ENCODE data around the gene TMOD2.
A peak's percentile ranks its signal among the peaks of the same experiment; 100 is the strongest.

Gene TMOD2

DNA sequence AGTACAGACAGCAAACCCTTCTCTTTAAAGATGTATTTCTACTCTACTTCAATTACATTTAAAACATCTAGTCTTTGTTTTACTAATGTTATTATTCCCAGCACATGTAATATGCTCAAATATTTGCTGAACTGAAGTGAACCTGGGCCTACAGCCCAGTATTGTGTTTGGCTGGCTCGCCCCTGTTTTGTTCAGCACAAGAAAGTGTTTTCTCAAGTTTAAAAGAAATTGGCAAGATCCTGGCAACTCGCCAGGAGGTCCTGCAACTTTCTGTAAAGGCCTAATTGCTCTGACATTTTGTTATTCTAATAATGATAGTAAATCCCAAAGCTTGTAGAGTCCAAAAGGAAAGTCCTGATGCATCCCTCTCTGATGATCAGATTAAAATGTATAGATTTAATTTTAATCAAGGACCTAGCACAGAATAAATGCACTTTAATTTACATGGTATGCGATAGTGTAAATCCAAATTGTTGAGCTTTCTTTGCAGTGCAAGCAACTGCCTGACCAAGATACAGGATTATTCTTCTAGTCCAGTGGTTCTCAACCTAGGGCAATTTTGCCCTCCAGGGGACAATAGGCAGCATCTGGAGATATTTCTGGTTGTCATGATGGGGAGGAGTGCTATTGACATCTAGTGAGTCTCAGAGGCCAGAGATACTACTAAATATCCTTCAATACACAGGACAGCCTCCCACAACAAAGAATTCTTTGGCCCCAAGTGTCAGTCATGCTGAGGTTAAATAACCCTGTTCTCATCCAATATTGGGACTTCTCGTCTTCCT lies 42.3 kb downstream of the TMOD2 start:
- TF ChIP-seq, protein P1, sequence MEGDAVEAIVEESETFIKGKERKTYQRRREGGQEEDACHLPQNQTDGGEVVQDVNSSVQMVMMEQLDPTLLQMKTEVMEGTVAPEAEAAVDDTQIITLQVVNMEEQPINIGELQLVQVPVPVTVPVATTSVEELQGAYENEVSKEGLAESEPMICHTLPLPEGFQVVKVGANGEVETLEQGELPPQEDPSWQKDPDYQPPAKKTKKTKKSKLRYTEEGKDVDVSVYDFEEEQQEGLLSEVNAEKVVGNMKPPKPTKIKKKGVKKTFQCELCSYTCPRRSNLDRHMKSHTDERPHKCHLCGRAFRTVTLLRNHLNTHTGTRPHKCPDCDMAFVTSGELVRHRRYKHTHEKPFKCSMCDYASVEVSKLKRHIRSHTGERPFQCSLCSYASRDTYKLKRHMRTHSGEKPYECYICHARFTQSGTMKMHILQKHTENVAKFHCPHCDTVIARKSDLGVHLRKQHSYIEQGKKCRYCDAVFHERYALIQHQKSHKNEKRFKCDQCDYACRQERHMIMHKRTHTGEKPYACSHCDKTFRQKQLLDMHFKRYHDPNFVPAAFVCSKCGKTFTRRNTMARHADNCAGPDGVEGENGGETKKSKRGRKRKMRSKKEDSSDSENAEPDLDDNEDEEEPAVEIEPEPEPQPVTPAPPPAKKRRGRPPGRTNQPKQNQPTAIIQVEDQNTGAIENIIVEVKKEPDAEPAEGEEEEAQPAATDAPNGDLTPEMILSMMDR (IDR thresholded peaks at IDR 0.05; ENCODE audit: low read depth, low read length) = no peak
- DNase-seq (ENCODE audit: extremely low read depth, low read depth) = peak; percentile 71

DNA sequence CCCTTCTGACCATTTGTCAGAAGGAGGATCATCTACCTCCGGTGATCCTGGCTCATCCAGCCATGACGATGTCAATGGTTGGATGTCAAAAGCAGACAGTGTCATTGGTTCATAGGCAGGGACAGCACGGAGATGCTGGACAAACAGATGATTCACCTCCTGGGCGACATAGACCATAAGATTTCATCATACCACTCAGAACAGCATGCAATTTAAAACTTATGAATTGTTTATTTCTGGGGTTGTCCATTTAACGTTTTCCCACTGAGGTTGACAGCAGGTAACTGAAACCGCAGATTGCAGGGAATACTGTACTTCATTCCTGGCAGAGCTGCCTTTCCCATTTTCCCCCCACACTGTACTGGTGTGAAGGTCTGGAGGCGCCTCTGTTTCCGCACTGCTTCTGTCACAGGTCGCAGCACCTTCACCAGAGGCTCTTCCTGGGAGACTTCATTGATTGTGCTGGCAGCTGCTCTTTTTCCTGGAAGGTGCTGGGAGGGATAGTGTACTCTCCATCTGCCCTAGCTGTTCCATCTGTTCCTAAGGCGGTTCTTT lies 45.5 kb downstream of the TMOD2 start:
- no peak for DNase-seq (ENCODE audit: extremely low read depth, low read depth)
- TF ChIP-seq, protein P1 (IDR thresholded peaks at IDR 0.05; ENCODE audit: low read depth, low read length) = no peak

DNA sequence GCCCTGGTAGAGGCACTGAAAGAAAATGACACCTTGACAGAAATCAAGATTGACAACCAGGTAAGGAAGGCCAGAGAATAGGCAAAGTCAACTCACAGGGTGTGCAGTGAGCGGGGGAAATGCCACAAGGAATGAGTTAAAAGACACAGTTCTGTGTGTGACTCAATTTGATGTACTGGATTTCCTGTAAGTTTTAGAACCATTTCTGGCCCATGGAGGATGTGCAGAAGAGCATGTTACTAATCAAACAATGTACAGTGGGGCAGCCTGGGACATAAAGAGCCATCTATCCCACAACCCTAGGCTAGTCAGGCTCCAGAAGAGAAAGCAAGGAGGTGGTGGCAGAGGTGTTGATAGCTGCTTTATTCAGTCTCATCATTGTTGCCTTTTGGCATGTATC lies 46.9 kb downstream of the TMOD2 start:
- no peak for DNase-seq (ENCODE audit: extremely low read depth, low read depth)

DNA sequence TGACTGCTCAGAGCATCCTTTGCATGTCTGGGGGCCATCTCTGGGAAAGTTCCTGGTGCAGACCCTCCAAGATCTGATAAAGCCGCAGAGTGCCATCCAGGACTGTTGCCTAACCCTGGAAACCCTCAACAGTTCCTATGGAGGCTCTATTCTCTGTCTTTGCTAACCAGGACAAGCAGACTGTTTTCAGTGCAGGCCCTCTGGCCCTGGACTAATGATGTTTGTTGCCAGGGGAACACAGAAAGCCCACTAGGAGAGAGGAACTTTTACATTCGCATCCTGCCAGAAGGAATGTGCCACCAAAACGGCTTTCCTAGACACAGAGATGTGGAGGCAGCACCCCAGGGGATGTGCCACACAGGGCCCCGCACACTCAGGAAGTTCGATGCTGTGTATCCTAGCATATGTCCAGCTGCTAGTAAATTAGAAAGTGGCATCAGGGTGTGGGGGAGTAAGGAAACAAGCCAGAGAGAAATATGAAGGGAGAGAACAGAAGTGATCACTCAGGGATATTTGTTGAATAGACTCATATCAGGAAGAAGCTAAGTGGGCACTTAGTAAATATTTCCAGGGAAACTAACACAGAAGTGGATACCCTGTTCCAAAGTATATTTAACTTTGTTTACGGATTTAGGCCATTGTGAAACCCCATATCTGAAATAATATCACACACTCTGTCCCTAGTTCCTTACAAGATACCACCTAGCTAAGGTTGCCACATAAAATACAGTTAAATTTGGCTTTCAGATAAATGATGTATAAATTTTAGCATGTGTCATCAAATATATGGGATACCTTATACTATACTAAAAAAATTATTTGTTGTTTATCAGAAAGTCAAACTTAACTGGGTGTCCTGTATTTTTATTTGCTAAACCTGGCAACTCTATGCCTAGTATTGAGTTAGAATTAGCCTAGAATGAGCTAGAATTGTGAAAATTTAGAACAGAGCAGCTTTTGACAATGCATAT lies 48.2 kb downstream of the TMOD2 start:
- DNase-seq (ENCODE audit: extremely low read depth, low read depth) = no peak
- TF ChIP-seq, protein P1 (IDR thresholded peaks at IDR 0.05; ENCODE audit: low read depth, low read length) = no peak

More for the DNA sequence above, 46.9 kb downstream of the TMOD2 start:
- TF ChIP-seq, protein P1 (IDR thresholded peaks at IDR 0.05; ENCODE audit: low read depth, low read length) = no peak

DNA sequence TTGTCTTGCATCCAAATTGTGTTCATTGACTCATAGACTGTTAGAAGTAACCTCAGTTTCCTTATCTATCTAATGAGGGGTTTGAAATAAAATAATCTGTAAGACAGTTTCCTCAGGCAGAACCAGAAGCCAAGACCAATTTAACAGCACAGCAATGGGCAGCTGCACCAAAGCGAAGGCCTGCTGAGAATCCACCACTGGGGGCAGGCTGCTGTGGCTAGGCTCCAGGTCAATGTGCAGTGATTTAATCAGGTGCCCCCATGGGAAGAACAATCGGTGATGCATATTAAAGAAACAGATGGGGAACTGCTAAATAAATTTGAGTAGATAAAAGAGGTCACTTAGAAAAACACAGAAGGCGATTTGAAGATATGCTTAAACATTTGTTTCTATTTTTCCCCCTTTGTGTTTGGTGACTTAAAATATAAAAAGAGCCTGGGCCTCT lies 50.0 kb downstream of the TMOD2 start:
- TF ChIP-seq, protein P1 (IDR thresholded peaks at IDR 0.05; ENCODE audit: low read depth, low read length) = peak; percentile 51
- DNase-seq (ENCODE audit: extremely low read depth, low read depth) = no peak

DNA sequence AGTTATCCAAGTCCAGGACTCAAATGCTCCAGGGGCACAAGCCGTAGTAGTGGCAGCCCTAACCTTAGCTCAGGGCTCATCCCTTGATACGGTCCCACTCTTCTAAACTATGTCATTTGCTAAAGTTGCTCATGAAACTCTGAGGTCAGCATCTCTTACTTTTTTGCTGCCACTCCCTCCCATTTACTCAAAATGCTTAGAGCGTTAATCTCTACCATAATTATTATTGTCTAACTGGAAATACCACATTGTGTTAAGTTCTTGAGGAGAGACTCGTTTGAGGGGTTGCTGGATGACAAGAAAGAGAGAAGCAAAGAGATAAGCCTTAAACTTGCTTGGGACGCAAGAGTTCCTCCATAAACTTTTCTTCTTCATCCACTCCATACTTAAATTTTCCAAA lies 51.2 kb downstream of the TMOD2 start:
- TF ChIP-seq, protein P1 (IDR thresholded peaks at IDR 0.05; ENCODE audit: low read depth, low read length) = no peak
- DNase-seq (ENCODE audit: extremely low read depth, low read depth) = no peak

Data from AG09319 (cell line).